Type B pancreatic cell (in vitro differentiated cells): ENCODE measurements around the gene ZYG11A. TPM values are rescaled to one million over a fixed set of nuclear protein-coding genes. Genes with fewer than 3 reads are reported as not detected.

Source experiments
- DNase-seq: peaks from one replicate; pipeline ENCODE4 v3.0.0; 2021; ENCODE audit warnings: mixed read lengths; ENCODE audit not compliant: unreplicated experiment; ENCODE audit errors: extremely low spot score
- H3K27ac Mint-ChIP-seq: 2 replicates; pipeline ENCODE4 v1.8.0; 2021; ENCODE audit warnings: mild to moderate bottlenecking, mixed read lengths
- H3K27me3 Mint-ChIP-seq: 2 replicates; pipeline ENCODE4 v1.8.0; 2021; ENCODE audit warnings: mixed read lengths
- H3K36me3 Mint-ChIP-seq: 2 replicates; pipeline ENCODE4 v1.8.0; 2021; ENCODE audit warnings: mixed read lengths
- H3K4me1 Mint-ChIP-seq: one replicate; pipeline ENCODE4 v1.8.0; 2021; ENCODE audit warnings: mixed read lengths; ENCODE audit not compliant: unreplicated experiment
- H3K4me3 Mint-ChIP-seq: 2 replicates; pipeline ENCODE4 v1.8.0; 2021; ENCODE audit warnings: mild to moderate bottlenecking, mixed read lengths
- H3K9me3 Mint-ChIP-seq: 2 replicates; pipeline ENCODE4 v1.8.0; 2021; ENCODE audit warnings: mixed read lengths
- total RNA-seq: library from RNA; stranded (reverse); gene quantifications from 2 replicates; pipeline ENCODE4 v1.2.1, GENCODE V29; 2021; ENCODE audit warnings: low replicate concordance
- TF ChIP-seq, protein P1 (sequence below): fragments of 200-600 bp; sonication (generic); conservative IDR thresholded peaks from 2 replicates; pipeline ENCODE4 v1.5.0; 2021; ENCODE audit warnings: antibody characterized with exemption, mild to moderate bottlenecking

The ZYG11A gene
- total RNA-seq, 1 donor from 2014 or later = 0.31 TPM

DNA sequence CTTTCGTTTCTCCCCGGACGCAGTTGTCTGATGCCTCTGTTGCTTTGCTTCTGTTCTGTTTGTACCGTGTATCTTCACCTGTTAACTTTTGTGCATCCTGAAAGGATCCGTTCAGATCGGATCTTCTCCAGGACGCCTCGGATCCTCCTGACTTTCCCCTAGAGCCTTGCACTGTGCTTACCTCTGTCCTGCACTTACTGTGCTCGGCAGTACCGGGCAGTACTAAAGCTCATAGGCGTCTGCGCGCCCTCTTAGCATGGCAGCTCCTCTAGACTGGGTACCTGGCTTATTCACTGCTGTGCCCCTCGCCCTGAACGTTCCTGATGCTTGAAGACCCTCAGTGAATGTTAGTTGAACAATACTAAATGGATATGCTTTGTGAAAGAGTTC lies 85.5 kb downstream of the ZYG11A start:
- Mint-ChIP-seq H3K36me3 (no peaks in the 10 kb centered on the region), H3K4me3 (peak overlapping the region; percentile 93), H3K9me3 (no peaks in the 10 kb centered on the region), H3K4me1 (peaks cover 11% of the 10 kb centered on the region), H3K27me3 (peaks cover 13% of the 10 kb centered on the region), H3K27ac (peak overlapping the region; percentile 68)
- TF ChIP-seq, protein P1, sequence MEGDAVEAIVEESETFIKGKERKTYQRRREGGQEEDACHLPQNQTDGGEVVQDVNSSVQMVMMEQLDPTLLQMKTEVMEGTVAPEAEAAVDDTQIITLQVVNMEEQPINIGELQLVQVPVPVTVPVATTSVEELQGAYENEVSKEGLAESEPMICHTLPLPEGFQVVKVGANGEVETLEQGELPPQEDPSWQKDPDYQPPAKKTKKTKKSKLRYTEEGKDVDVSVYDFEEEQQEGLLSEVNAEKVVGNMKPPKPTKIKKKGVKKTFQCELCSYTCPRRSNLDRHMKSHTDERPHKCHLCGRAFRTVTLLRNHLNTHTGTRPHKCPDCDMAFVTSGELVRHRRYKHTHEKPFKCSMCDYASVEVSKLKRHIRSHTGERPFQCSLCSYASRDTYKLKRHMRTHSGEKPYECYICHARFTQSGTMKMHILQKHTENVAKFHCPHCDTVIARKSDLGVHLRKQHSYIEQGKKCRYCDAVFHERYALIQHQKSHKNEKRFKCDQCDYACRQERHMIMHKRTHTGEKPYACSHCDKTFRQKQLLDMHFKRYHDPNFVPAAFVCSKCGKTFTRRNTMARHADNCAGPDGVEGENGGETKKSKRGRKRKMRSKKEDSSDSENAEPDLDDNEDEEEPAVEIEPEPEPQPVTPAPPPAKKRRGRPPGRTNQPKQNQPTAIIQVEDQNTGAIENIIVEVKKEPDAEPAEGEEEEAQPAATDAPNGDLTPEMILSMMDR = no peak
- DNase-seq = no peak

DNA sequence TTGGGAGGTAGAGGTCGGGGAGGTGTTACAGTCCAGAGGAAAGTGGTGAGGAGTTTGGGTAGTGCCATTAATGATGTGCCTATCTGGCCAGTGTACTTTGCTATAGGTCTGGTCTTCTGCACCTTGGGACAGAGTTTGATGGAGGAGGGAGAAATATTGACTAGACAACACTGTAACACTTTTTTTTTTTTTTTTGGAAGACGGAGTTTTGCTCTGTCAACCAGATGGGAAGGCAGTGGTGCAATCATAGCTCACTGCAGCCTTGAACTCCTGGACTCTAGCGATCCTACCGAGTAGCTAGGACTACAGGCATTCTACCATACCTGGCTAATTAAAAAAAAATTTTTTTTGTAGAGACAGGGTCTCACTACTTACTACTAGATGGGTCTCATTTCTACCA lies 86.5 kb downstream of the ZYG11A start:
- Mint-ChIP-seq H3K9me3 (no peaks in the 10 kb centered on the region), H3K36me3 (no peaks in the 10 kb centered on the region), H3K4me1 (peaks cover 11% of the 10 kb centered on the region), H3K4me3 (no peak overlapping the region), H3K27me3 (peaks cover 7% of the 10 kb centered on the region), H3K27ac (no peak overlapping the region)
- TF ChIP-seq, protein P1 = no peak
- DNase-seq = no peak

DNA sequence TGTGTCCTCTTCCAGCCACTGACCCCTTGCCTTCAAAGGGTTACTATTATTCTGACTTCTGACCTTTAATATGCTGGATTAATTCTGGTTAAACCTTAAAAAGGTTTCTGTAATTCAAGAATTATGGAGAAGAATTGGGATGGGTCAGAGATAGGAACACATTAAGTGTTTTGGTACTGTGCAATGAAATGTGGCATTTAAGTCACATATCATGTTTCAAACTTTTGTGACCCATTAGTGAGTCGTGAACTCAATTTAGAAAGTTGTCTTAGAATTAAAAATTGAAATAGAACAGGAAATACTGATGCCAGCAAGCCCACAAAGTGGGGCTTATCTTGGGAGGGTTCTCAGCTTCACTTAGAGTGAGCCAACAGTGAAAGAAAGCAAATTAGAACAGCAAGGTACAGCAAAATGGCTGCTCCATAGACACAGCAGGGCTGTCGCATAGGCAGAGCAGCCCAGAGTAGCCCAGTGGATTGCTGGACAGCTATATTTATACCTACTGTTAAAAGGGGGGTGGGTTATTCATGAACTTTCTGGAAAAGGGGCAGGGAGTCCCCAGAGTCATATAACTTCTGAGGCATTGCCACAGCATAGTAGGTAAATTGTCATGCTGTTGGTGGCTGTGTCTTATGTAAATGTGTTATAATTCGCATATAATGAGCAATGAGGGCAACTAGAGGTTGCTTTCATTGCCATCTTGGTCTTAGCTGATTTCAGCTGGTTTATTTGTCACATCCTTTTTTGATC lies 95.0 kb downstream of the ZYG11A start:
- TF ChIP-seq, protein P1 = no peak
- DNase-seq = no peak
- Mint-ChIP-seq H3K27me3 (no peaks in the 10 kb centered on the region), H3K4me1 (no peaks in the 10 kb centered on the region), H3K4me3 (no peak overlapping the region), H3K36me3 (peaks cover 7% of the 10 kb centered on the region), H3K9me3 (no peaks in the 10 kb centered on the region), H3K27ac (no peak overlapping the region)

DNA sequence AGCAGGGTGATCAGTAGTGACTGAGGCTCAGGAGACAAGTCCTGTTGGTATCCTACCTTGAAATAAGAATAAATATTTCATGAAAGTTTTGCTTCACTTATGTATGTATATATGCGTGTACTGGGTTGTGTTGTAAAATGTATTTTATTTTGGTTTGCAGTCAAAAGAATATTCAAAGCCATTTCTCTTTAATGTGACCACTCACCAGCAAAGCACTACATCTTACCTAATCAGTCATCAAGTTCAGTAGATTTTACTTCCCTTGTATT lies 95.6 kb downstream of the ZYG11A start:
- Mint-ChIP-seq H3K36me3 (peaks cover 7% of the 10 kb centered on the region), H3K27me3 (no peaks in the 10 kb centered on the region), H3K27ac (no peak overlapping the region), H3K4me3 (no peak overlapping the region), H3K9me3 (no peaks in the 10 kb centered on the region), H3K4me1 (no peaks in the 10 kb centered on the region)
- DNase-seq = no peak
- TF ChIP-seq, protein P1 = no peak

DNA sequence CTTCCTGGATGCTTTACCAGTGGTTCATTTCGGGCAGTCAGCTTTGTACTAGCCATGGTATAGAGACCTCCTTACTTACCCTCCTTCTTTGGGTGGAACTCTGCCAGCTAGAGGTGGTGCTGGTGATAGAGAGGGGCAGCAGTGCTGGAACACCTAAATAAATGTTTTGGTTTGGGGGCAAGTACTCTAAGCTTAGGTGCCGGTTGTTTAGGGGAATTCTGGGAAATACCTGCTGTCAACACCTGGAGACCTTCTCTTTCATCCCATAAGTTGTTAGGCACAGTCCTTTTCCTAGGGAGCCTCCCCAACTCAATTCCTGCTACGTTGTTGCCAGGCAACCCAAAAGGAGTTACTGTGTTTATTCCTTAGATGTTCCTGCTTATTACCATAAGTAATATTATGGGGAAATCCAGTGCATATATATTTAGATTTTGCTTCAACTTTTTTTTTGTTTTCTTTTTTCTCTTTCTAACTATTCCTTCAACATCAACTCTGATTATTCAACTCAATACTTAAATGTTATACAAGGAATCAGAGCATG lies 101.4 kb downstream of the ZYG11A start:
- Mint-ChIP-seq H3K27ac (no peak overlapping the region), H3K4me1 (peaks cover 5% of the 10 kb centered on the region)

More for the DNA sequence above, 101.4 kb downstream of the ZYG11A start:
- Mint-ChIP-seq H3K4me3 (no peak overlapping the region), H3K36me3 (peaks cover 7% of the 10 kb centered on the region), H3K9me3 (no peaks in the 10 kb centered on the region), H3K27me3 (no peaks in the 10 kb centered on the region)
- DNase-seq = no peak
- TF ChIP-seq, protein P1 = no peak
